ENCODE results near the gene CYP4F8.
A peak's percentile ranks its signal among the peaks of the same experiment; 100 is the strongest.

CYP4F8 gene

GRCh38 chr19:15640294-15640903, 25.4 kb downstream of the CYP4F8 start, which contains the start of gene CYP4F3:
TSS of gene CYP4F3 (plus strand) at chr19:15640897. CDS start at chr19:15641416, 519 bp downstream.
- TF ChIP-seq GABPA (IDR thresholded peaks at IDR 0.05; ENCODE audit: low read depth), result no peak
- TF ChIP-seq SPI1 (IDR thresholded peaks at IDR 0.05; ENCODE audit: borderline replicate concordance, low read depth), result no peak
- TF ChIP-seq, protein P1, sequence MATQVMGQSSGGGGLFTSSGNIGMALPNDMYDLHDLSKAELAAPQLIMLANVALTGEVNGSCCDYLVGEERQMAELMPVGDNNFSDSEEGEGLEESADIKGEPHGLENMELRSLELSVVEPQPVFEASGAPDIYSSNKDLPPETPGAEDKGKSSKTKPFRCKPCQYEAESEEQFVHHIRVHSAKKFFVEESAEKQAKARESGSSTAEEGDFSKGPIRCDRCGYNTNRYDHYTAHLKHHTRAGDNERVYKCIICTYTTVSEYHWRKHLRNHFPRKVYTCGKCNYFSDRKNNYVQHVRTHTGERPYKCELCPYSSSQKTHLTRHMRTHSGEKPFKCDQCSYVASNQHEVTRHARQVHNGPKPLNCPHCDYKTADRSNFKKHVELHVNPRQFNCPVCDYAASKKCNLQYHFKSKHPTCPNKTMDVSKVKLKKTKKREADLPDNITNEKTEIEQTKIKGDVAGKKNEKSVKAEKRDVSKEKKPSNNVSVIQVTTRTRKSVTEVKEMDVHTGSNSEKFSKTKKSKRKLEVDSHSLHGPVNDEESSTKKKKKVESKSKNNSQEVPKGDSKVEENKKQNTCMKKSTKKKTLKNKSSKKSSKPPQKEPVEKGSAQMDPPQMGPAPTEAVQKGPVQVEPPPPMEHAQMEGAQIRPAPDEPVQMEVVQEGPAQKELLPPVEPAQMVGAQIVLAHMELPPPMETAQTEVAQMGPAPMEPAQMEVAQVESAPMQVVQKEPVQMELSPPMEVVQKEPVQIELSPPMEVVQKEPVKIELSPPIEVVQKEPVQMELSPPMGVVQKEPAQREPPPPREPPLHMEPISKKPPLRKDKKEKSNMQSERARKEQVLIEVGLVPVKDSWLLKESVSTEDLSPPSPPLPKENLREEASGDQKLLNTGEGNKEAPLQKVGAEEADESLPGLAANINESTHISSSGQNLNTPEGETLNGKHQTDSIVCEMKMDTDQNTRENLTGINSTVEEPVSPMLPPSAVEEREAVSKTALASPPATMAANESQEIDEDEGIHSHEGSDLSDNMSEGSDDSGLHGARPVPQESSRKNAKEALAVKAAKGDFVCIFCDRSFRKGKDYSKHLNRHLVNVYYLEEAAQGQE (IDR thresholded peaks at IDR 0.05; ENCODE audit: insufficient replicate concordance, low read depth), result no peak
- peak; percentile 72 for TF ChIP-seq POLR2AphosphoS5 (IDR thresholded peaks at IDR 0.05; ENCODE audit: low read depth)
- DNase-seq (ENCODE audit: low read depth in 1 of 2, low spot score in 1 of 2), result peak; percentile 82 to 92
- Histone ChIP-seq H3K4me3 (replicated peaks; ENCODE audit: insufficient read depth, low read length) (0 out of 2 replicates have a peak within 1 kb of the TSS, but pooled peaks have one; percentile 1), H3K27ac (replicated peaks) (peak within 1 kb of the TSS; percentile 89), H3K27me3 (ENCODE audit: insufficient read depth, poor library complexity, severe bottlenecking) (no peaks in the 10 kb centered on the region)

GRCh38 chr19:15640904-15641597, 26.0 kb downstream of the CYP4F8 start:
- TF ChIP-seq POLR2AphosphoS5 (IDR thresholded peaks at IDR 0.05; ENCODE audit: low read depth) (no peak), GABPA (IDR thresholded peaks at IDR 0.05; ENCODE audit: low read depth) (no peak), CTCF (IDR thresholded peaks at IDR 0.05; ENCODE audit: insufficient read depth, low read length) (no peak), SPI1 (IDR thresholded peaks at IDR 0.05; ENCODE audit: borderline replicate concordance, low read depth) (no peak)
- TF ChIP-seq, protein P1 (IDR thresholded peaks at IDR 0.05; ENCODE audit: insufficient replicate concordance, low read depth), result no peak
- 0 out of 2 replicates have a peak overlapping the region, but pooled peaks have one; percentile 1 for H3K4me3 ChIP-seq (replicated peaks; ENCODE audit: insufficient read depth, low read length)
- H3K27ac ChIP-seq (replicated peaks), result peak overlapping the region; percentile 89
- DNase-seq (ENCODE audit: low read depth in 1 of 2, low spot score in 1 of 2), result no peak
- H3K27me3 ChIP-seq (ENCODE audit: insufficient read depth, poor library complexity, severe bottlenecking), result no peaks in the 10 kb centered on the region

DNA sequence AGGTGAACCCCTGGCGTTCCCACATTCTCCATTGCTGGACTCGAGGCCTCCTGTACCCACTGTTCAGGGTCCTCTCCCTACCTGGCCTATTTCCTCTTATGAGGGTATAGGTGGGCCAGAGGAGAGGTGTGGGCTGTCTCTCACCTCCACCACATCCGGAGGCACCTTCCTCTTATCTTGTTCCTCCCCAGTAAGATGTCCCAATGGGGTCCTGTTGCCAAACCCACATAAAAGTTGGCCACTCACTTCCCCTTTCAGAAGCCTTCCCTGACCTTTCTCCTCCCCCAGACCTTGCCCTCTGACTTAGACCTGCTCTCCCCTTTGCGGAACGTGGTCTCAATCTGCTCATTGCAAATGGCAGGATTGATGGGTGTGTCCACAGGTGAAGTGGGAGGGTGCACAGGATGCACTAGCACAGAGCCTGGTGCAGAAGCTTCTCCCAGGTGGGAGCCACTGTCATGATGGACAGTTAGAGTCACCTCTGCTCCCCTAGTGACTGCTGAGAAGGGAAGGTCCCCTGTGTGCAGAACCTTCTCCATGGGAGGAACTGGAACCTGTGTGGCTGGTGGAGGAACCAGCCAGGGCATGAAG, 27.0 kb downstream of the CYP4F8 start:
- Histone ChIP-seq H3K27me3 (ENCODE audit: insufficient read depth, poor library complexity, severe bottlenecking) (no peaks in the 10 kb centered on the region), H3K4me3 (replicated peaks; ENCODE audit: insufficient read depth, low read length) (peak overlapping the region; percentile 16; the same call in 1 of the 2 replicates), H3K27ac (replicated peaks) (peak overlapping the region; percentile 89)
- TF ChIP-seq SPI1 (IDR thresholded peaks at IDR 0.05; ENCODE audit: borderline replicate concordance, low read depth) (peak; percentile 98), POLR2AphosphoS5 (IDR thresholded peaks at IDR 0.05; ENCODE audit: low read depth) (peak; percentile 87), GABPA (IDR thresholded peaks at IDR 0.05; ENCODE audit: low read depth) (0 out of 2 replicates have a peak, but pooled peaks have one; percentile 27)
- TF ChIP-seq, protein P1 (IDR thresholded peaks at IDR 0.05; ENCODE audit: insufficient replicate concordance, low read depth), result no peak
- DNase-seq (ENCODE audit: low read depth in 1 of 2, low spot score in 1 of 2), result peak; percentile 90 to 96

Measured in HL-60 (cell line).